SU-DHL-6 (cell line): Measurements from ENCODE around the gene LRATD1.

Experiments used
- CTCF ChIP-seq: fragments of 200-600 bp; sonication (generic); IDR thresholded peaks from one replicate; pipeline ENCODE4 v1.5.1; 2017; ENCODE audit warnings: antibody characterized with exemption, mild to moderate bottlenecking, low read length, moderate library complexity; ENCODE audit not compliant: insufficient read depth, poor library complexity, severe bottlenecking
- EZH2phosphoT487 ChIP-seq: fragments of 200-600 bp; sonication (generic), shearing (Covaris generic); conservative IDR thresholded peaks from 2 replicates; pipeline ENCODE4 v1.6.1; 2018; ENCODE audit warnings: mild to moderate bottlenecking, antibody characterized with exemption, low read length, moderate library complexity, mixed read lengths

- TF ChIP-seq CTCF (no peak), EZH2phosphoT487 (no peak)
Observed at GRCh38 chr2:14632133-14632936, at the start of gene LRATD1.
